Right cardiac atrium (tissue), 5 donors: ENCODE results near the gene RAC3. TPM values are rescaled to one million over a fixed set of nuclear protein-coding genes. Genes with fewer than 3 reads are reported as not detected.

Source experiments
- ATAC-seq, 2 donors: fragments of 200-7000 bp; cut with Tn5 transposase; one replicate each; pipeline versions ENCODE4 v1.8.0 to v1.9.1; 2020; ENCODE audit warnings: moderate library complexity in 2 of 2, mild to moderate bottlenecking in 1 of 2
- DNase-seq, 3 donors: peaks; one replicate each; pipeline ENCODE4 v3.0.0-alpha.2; 2020
- H3K27ac ChIP-seq: one replicate; pipeline ENCODE4 v1.5.1; 2013; ENCODE audit warnings: mild to moderate bottlenecking, low read length, control low read depth, moderate library complexity
- H3K27me3 ChIP-seq: one replicate; pipeline ENCODE4 v1.6.1; 2013; ENCODE audit not compliant: control insufficient read depth, insufficient read depth
- H3K4me1 ChIP-seq: one replicate; pipeline ENCODE4 v1.6.1; 2013; ENCODE audit warnings: low read length; ENCODE audit not compliant: control insufficient read depth, insufficient read depth
- H3K4me3 ChIP-seq: one replicate; pipeline ENCODE4 v1.5.1; 2013; ENCODE audit warnings: low read length, control low read depth
- H3K9me3 ChIP-seq: one replicate; pipeline ENCODE4 v1.6.1; 2013; ENCODE audit warnings: low read length; ENCODE audit not compliant: control insufficient read depth
- WGBS: extraction: QIAGEN DNeasy Blood & Tissue Kit; methylation state at CpG from one replicate; pipeline ENCODE4 v1.1.7; 2013; 5-methylcytosine and 5-hydroxymethylcytosine counted together
- intact Hi-C, 4 donors: fragments of 100-400 bp; cut with DNase I; formaldehyde crosslinking; loops; one replicate each; pipeline versions ENCODE4 v1.11.0 to v1.14.0; 2022 to 2023
- polyA plus RNA-seq: library from polyadenylated mRNA; stranded (reverse); fragments of 200-250 nt; gene quantifications from one replicate; pipeline ENCODE4 v1.2.3, GENCODE V29; 2013
- total RNA-seq, 4 donors: library from RNA; stranded (reverse); fragmentation: NEBNext Ultra II Directional; extraction: Animal tissue kit (Norgen Biotek cat#: 25700); gene quantifications; one replicate each; pipeline ENCODE4 v1.2.1, GENCODE V29; 2021
- donor health status: healthy with polysubstance abuse.
- donor health status: DM: no; HTN: yes; CAD: no.
- donor health status: DM: no; HTN: no; CAD: no.
- donor health status: DM: no; HTN: yes; CAD: no; lungs with severe emphysema.
- donor health status: DM: yes; HTN: yes; CAD: no.

RAC3 gene
- total and polyA plus RNA-seq, 5 donors, result 1.0 to 2.4 (median 1.6) TPM

GRCh38 chr17:82008941-82009405, 22.5 kb upstream of the RAC3 start:
- Histone ChIP-seq H3K27me3 (no peaks in the 10 kb centered on the region), H3K27ac (no peak overlapping the region), H3K9me3 (no peaks in the 10 kb centered on the region), H3K4me1 (peaks cover under 1% of the 10 kb centered on the region), H3K4me3 (no peak overlapping the region)
- DNase-seq (no peak), ATAC-seq (no peak)
- WGBS, result 92% methylated on average over 28 of the region's 28 CpGs
- intact Hi-C loops, result no loop called here

- 92% methylated on average over 15 of the region's 15 CpGs for WGBS
- Histone ChIP-seq H3K4me3 (no peak overlapping the region), H3K27me3 (no peaks in the 10 kb centered on the region), H3K9me3 (no peaks in the 10 kb centered on the region), H3K4me1 (peaks cover 2% of the 10 kb centered on the region), H3K27ac (no peak overlapping the region)
- intact Hi-C loops, result no loop called here
- ATAC-seq, result no peak
- DNase-seq, result no peak
Observed at GRCh38 chr17:82009413-82009812, 22.1 kb upstream of the RAC3 start.

DNA sequence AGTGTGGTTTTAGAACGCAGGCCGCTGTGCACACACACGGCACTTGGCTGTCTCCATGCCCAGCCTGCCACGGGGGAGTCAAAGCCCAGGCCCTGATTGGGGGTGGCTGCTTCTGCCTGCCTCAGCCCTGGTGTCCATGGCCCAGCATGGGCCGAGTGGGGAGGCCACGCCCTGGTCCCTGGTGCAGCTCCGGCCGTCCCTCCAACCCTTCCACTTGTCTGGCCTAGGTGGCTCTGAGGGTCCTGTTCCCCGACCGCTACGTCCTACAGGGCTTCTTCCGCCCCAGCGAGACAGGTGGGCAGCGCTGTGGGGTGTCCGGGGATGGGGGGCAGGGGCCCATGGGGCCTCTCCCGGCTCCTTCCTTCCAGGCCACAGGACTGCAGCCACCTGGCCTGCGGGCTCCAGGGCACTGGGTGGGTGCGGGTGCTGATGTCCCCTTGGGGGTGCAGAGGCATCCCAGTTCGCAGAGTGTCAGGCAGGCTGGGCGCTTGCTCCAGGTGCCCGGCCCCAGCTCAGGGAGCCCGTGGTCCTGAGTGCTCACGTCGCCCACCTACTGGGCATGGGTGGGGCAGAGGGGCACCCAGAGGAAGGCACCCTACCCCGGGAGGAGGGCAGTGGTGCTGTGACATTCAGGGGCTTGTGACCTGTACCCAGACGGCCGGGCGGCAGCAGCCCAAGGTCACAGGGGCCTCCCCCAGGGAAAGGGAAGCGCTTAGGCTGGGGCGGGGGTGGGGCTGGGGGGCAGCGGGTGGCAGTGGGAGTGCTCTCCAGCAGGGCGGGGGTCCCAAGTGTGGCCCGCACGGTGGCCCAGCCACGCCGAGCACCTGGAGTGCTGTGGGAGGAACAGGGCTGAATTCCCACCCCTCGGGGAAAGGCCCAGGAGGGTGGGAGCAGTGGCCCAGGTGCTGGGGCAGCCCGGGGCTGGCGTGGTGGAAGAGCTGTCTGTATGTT, 20.6 kb upstream of the RAC3 start:
- H3K27me3 ChIP-seq, result no peaks in the 10 kb centered on the region
- H3K27ac ChIP-seq, result no peak overlapping the region
- no peaks in the 10 kb centered on the region for H3K9me3 ChIP-seq
- intact Hi-C loops, result no loop called here
- peaks cover 2% of the 10 kb centered on the region for H3K4me1 ChIP-seq
- 95% methylated on average over 39 of the region's 39 CpGs for WGBS
- H3K4me3 ChIP-seq, result no peak overlapping the region
- ATAC-seq, result no peak
- no peak for DNase-seq

DNA sequence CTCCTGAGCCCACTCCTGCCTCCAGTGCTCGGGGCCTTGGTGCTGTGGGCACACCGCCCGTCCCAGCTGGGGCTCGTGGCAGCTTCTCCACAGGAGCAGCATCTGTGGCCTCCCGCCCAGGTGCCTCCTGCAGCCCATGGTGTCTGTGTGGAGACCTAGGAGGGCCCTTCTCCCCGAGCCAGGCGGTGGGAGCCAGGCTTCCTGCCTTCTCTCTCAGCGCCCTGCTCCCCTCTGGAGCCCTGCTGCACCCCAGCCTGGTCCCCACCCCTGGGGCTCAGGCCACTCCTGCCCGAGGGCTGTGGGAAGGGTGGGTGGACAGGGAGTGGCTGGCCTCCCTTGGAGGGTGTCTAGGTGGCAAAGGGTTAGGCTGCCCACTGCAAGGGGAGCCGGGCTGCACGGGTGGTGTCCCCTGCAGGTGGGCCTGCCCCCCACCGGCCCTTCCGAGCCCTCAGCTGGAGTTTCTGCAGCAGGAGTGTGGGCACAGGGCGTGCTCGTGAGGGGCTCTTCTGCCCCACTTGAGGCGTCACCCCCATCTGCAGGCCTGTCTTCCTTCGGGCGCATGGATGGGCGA, 19.8 kb upstream of the RAC3 start:
- Histone ChIP-seq H3K9me3 (no peaks in the 10 kb centered on the region), H3K27me3 (no peaks in the 10 kb centered on the region), H3K4me3 (no peak overlapping the region), H3K4me1 (peaks cover 2% of the 10 kb centered on the region), H3K27ac (no peak overlapping the region)
- DNase-seq (no peak), ATAC-seq (no peak)
- intact Hi-C loops, result no loop called here
- 93% methylated on average over 19 of the region's 19 CpGs for WGBS

DNA sequence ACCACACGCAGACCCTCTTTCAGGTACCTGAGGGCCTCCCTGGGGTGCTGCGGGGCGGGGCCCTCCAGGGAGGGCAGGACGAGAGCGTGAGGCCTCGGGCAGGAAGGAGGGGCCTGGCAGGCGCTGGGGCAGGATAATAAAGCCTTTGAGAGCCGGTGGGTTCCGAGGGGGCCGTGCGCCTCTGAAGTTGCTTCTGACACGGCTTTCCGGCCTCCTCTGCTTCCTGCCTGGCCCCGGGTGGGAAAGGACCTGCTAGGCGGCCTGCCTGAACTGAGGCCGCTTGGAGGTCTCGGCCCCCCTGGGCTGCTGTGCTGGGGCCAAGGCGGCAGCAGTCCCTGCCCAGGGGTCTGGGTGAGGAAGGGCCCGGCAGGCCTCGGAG, 19.2 kb upstream of the RAC3 start:
- ATAC-seq (no peak), DNase-seq (no peak)
- no peak overlapping the region for H3K27ac ChIP-seq
- WGBS, result 72% methylated on average over 20 of the region's 20 CpGs
- no peak overlapping the region for H3K4me3 ChIP-seq
- peaks cover 2% of the 10 kb centered on the region for H3K4me1 ChIP-seq
- H3K9me3 ChIP-seq, result no peaks in the 10 kb centered on the region
- no peaks in the 10 kb centered on the region for H3K27me3 ChIP-seq
- intact Hi-C loops, result no loop called here

DNA sequence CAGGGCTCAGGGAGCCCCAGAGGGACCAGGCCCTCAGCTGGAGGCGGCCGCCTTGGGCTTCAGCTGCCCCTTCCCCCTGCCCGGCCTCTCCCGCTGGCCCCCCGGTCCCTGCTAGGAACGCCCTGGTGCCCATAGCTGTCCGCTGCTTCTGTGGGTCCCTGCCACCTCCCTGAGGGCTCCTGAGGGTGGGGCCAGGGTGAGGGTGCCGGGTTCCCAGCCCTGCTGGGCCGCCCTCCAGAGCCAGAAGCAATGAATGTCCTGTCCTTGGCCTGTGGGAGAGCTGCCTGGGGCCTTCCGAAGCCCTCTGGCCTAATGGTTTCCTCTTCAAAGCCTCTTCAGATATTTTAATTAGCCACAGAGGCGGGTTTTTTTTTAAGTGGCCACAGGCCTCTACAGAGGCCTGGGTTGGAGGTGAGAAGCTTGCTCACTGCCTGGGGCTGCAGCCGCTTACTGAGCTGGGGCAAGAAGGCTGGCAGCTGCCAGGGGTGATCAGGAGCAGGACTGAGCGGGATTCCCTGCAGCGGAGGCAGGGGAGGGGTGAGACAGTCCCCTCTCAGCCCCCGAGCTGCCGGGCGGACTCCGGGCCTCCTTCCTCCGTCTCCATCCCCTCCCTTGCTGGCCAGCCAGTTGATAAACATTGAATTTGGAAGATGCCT, 18.7 kb upstream of the RAC3 start:
- WGBS, result 83% methylated on average over 19 of the region's 19 CpGs
- DNase-seq (no peak), ATAC-seq (no peak)
- Histone ChIP-seq H3K9me3 (no peaks in the 10 kb centered on the region), H3K4me3 (no peak overlapping the region), H3K27ac (peak overlapping the region; percentile 16), H3K27me3 (no peaks in the 10 kb centered on the region), H3K4me1 (peaks cover 2% of the 10 kb centered on the region)
- intact Hi-C loops, result no loop called here

DNA sequence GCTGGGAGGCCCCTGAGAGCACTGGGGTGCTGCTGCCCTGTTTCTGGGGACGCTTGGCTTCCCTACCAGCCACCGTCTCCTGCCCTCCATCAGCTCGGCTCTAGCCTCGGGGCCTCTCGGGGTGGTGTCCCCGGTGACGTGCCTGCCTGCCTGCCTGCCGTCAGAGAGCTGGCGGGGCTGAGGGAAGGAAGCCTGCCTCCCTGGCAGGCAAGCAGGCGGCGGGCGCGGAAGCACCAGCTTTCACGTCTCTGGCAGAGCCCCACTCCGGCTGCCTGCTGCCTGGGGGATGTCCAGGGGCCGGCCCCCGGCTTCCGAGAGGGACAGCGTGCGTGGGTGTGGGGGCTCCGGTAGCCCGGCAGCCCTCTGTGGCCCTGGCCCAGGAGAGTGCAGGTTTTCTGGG, 18.1 kb upstream of the RAC3 start:
- Histone ChIP-seq H3K27ac (peak overlapping the region; percentile 76), H3K4me1 (peaks cover 2% of the 10 kb centered on the region), H3K4me3 (no peak overlapping the region), H3K9me3 (no peaks in the 10 kb centered on the region), H3K27me3 (no peaks in the 10 kb centered on the region)
- DNase-seq, result no peak
- intact Hi-C loops, result no loop called here
- ATAC-seq, result peak; percentile 12 to 20
- WGBS, result 66% methylated on average over 22 of the region's 22 CpGs

GRCh38 chr17:82013772-82014321, 17.6 kb upstream of the RAC3 start:
- ATAC-seq (peak; percentile 4 to 5), DNase-seq (no peak)
- intact Hi-C loops, result no loop called here
- H3K27me3 ChIP-seq, result no peaks in the 10 kb centered on the region
- no peak overlapping the region for H3K4me3 ChIP-seq
- H3K27ac ChIP-seq, result peak overlapping the region; percentile 76
- peaks cover 2% of the 10 kb centered on the region for H3K4me1 ChIP-seq
- H3K9me3 ChIP-seq, result no peaks in the 10 kb centered on the region
- 79% methylated on average over 16 of the region's 16 CpGs for WGBS

DNA sequence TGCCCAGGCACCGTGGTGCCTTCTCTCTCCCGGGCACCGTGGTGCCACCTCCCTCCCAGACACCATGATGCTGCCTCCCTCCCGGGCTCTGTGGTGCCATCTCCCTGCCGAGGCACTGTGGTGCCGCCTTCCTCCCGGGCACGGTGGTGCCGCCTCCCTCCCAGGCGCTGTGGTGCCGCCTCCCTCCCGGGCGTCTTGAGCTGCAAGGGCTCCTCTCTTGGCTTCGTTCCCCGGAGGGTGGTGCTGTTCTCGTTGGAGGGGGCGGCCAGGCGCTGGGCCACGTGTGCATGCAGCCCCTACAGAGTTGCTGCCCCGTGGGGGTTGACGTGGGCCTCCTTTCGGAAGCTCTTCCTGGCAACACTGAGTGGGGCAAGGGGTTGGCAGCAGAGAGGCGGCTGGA, 17.0 kb upstream of the RAC3 start:
- Histone ChIP-seq H3K4me3 (no peak overlapping the region), H3K9me3 (no peaks in the 10 kb centered on the region), H3K4me1 (peaks cover 2% of the 10 kb centered on the region), H3K27me3 (no peaks in the 10 kb centered on the region), H3K27ac (no peak overlapping the region)
- DNase-seq (no peak), ATAC-seq (no peak)
- intact Hi-C loops, result no loop called here
- 68% methylated on average over 23 of the region's 23 CpGs for WGBS

DNA sequence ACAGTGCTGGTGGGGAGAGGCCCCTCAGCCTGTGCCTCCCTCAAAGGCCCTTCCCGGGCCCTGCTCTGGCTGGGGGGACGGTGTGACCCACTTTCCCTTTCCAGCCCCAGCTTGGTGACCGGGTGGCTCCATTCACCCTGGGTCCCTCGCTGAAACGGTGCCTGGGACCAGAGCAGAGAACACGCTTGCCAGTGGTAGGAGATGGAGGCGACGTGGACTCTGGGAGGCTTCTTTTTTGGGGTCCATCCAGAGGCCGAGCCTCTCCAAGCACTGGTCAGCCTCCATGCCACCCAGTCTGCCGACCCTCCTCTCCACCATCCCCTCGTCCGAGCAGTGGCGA, 16.5 kb upstream of the RAC3 start:
- peaks cover 2% of the 10 kb centered on the region for H3K4me1 ChIP-seq
- H3K9me3 ChIP-seq, result no peaks in the 10 kb centered on the region
- intact Hi-C loops, result loop anchor here in 1 of 4 donors (5.0 kb wide), 1 partner anchor 53 kb away; the partner anchor contains the start of gene NOTUM
- ATAC-seq (no peak), DNase-seq (no peak)
- H3K27me3 ChIP-seq, result no peaks in the 10 kb centered on the region
- H3K4me3 ChIP-seq, result no peak overlapping the region
- H3K27ac ChIP-seq, result no peak overlapping the region
- 88% methylated on average over 13 of the region's 13 CpGs for WGBS
